Measurements from ENCODE around the gene SYAP1.
A peak's percentile ranks its signal among the peaks of the same experiment; 100 is the strongest.
"Not testable (repeated sequence)": the region's sequence is repeated elsewhere in the genome, so short reads cannot be mapped to it uniquely, and the experiment has no call there.

The SYAP1 gene, protein sequence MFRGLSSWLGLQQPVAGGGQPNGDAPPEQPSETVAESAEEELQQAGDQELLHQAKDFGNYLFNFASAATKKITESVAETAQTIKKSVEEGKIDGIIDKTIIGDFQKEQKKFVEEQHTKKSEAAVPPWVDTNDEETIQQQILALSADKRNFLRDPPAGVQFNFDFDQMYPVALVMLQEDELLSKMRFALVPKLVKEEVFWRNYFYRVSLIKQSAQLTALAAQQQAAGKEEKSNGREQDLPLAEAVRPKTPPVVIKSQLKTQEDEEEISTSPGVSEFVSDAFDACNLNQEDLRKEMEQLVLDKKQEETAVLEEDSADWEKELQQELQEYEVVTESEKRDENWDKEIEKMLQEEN

DNA sequence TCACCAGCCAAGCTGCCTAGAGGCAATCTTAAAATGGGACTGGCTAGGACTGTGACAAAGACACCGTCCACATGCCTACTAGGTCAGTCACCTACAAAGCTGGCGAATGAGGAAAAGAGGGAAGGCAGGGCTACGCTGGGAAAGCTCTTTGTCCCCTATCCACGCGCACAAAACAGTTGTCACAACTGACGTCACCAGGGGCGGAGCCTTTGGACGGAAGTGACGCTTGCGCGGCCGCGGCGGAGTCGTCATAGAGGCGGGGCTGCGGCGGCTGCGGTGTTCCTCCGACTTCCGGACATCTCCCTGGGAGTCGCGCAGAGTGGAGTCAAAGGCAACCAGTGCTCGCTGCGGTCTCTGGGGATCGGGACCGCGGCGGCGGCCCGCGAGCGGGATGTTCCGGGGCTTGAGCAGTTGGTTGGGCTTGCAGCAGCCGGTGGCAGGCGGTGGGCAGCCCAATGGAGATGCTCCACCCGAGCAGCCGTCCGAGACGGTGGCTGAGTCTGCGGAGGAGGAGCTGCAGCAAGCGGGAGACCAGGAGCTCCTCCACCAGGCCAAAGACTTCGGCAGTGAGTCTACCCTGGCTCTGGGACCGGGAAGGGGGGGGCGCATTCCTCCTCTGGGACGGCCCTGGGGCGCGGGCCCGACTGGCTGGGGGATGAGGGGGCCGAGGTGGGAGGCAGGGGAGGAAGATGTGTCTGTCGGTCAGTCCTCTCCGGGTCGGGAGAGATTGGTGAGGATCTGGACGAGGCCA lies at the start of gene SYAP1:
Gene SYAP1, plus strand, starts transcription at position 279 of the 751 bp plus-strand sequence. Its CDS starts 113 bp downstream, at position 392.
- DNase-seq (ENCODE audit: low spot score) = peak; percentile 95

GRCh38 chrX:16671005-16671404 lies 48.4 kb upstream of the SYAP1 start:
- peak; percentile 37 for DNase-seq (ENCODE audit: low spot score)

DNA sequence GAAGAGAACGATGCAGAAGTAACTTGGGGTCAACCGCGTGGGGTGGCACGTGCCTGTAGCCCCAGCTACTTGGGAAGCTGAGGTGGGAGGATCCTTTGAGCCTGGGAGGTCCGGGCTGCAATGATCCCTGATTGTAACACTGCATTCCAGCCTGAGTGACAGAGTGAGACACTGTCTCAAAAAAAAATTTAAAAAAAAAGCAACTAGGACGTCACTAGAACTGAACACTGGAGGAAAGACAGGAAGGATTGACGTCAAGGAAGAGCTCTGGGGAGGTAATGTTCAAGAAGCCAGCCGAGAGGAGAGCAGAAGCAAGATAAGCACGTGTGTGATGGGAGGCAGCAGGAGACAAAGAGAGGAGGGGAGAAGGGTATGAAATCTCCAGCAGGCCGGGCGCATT lies 40.7 kb upstream of the SYAP1 start:
- DNase-seq (ENCODE audit: low spot score) = no peak

DNA sequence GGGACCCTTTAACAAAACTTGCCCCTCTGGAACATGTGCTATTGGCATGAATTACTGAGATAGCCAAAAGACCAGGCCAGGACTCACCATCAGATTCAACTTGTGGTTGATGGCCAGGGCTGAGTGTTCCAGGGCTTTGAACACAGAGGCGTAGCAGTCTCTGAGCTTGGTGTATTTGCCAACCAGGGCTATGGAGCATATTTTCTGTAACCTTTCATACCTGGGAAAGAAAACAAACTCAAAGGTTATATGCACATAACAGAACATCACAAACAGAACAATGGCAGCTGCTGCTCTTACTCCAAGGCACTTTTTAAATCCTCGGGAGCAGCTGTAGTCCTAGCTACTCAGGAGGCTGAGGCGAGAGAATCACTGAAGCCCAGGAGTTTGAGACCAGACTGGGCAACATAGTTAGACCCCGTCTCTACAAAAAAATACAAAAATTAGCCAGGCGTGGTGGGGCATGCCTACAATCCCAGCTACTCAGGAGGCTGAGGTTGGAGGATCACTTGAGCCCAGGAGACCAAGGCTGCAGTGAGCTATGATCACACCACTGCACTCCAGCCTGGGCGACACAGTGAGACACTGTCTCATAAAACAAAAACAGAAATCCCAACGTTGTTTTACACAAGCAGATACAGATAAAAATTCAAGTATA lies 36.3 kb upstream of the SYAP1 start:
- DNase-seq (ENCODE audit: low spot score) = no peak

DNA sequence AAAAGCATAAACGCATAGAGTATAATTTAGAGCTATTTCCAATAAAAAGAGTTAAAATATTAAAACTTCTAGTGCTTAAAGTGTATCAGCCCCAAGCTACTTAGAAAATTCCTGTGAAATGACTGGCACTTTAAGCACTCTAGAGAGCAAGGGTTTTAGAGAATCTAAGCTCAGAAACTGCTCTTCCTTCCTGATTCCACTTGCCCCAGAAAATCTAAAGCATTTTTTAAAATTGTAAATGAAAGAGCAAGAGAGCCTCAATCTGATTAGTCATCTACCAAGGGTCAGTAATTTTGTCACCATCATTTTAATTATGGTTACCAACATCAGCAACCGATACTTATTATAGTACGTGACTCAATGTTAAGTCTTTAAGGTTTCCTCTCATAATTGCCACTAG lies 31.9 kb upstream of the SYAP1 start:
- no peak for DNase-seq (ENCODE audit: low spot score)

GRCh38 chrX:16695079-16695676 lies 24.2 kb upstream of the SYAP1 start:
- DNase-seq (ENCODE audit: low spot score) = peak; percentile 36

DNA sequence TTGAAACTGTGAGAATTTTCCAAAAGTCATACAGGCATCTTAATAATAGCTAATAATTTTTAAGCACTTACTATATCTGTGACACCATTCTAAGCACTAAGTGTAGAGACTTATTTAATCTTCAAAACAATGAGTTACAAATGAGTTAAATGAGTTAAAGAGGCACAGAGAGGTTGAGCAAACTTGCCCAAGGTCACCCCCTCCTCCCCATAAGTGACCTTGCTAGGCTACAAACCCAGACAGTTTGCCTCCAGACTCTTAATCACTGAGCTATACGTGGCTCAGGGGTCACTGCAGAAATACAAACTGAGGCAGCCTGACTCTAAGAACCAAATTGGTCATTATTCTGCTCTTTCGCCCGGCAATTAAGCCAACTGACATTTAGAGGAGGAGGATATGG lies 22.5 kb upstream of the SYAP1 start:
- DNase-seq (ENCODE audit: low spot score) = no peak

- no peak for DNase-seq (ENCODE audit: low spot score)
Observed at GRCh38 chrX:16699389-16699788, 20.0 kb upstream of the SYAP1 start.

DNA sequence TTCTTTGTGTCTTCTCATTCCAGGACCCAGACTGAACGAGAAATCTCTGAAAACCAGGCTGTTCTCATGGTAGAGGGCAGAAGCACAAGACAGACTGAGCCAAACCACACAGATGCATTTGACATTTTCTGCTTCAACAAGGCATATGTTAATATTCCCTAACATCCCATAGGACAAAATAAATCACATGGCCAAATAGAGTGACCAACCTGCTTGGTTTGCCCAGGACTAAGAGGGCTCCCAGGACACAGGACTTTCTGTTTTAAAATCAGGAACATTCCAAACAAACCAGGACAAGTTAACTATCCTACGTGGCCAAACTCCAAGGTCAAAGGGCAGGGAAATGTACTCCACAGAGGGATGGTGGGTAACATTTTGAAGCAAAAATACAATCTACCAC lies 18.7 kb upstream of the SYAP1 start:
- no peak for DNase-seq (ENCODE audit: low spot score)

- no peak for DNase-seq (ENCODE audit: low spot score)
Observed at GRCh38 chrX:16702700-16703599, 16.5 kb upstream of the SYAP1 start.

GRCh38 chrX:16705370-16705769 lies 14.0 kb upstream of the SYAP1 start:
- DNase-seq (ENCODE audit: low spot score) = no peak

DNA sequence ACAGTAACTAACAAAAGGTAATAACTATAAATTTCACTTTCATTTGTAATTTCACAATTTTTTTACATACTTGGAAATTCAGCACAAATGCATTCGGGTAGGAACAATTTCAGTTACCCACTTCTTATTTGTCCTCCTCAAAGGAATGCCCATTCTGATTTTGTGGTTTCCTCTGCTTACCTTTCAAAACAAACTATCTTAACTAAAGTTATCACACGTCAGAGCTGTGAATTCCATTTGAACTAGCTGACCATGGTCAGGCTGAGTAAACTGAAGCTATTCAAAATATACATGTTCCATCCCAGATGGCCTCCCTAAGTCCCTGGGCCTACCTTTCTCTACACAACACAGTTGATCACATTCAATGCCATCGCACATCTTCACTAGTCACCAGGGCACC lies 11.4 kb upstream of the SYAP1 start:
- DNase-seq (ENCODE audit: low spot score) = no peak

DNA sequence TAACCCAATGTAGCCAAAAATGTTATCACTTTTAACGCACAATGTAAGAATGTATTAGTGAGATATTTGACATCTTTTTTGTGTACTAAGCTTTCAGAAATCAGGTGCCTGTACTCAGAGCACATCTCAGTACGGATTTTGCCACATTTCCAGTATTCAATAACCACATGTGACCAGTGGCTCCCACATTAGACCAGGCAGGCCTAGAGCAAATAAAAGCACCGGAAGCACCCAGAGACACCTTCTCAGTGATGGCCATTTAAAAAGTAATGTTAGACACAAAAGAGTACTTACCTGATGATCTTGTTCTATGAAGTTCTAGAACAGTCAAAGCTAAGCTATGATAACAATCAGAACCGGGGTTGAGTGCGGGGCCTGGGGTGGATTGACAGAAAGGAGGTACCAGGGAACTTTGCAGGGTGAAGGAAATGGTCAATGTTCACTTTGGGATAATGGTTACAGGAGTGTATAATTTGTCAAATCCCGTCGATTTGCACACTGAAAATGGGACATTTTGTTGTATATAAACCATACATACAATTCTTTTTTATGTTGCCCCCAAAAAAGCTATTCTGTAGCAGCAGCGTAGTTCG lies 8.1 kb upstream of the SYAP1 start:
- DNase-seq (ENCODE audit: low spot score) = peak; percentile 25

- DNase-seq (ENCODE audit: low spot score) = no peak
Observed at GRCh38 chrX:16711893-16712547, 7.4 kb upstream of the SYAP1 start.

DNA sequence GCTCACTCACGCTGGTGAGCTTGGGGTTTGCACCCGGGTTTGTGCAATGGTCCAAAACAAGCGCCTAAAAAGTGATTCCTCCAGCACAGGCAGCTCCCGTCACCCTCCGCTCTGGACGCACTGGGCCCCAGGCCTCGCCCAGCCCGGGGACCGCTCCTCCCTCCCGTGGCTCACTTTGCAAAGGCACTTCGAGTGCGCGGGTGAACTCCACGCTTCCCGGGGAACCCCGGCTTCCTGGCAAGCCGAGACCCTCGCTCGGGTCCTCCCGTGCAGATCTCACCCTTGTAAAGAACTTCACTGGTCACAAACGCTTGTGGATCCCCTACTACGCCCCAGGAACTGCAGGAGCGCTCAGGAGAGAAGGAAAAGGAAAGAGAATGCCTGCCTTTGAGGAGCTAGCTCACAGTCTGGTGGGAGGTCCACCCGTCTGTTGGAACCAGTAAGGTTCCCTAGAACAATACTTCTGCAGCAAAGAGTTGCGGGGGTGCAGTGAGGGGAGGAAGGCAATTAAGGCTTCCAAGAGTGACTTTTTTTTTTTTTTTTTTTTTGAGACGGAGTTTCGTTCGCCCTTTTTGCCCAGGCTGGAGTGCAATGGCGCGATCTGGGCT lies 6.8 kb upstream of the SYAP1 start, which contains the start of gene CTPS2:
Gene CTPS2, minus strand, starts transcription at position 122 of the 608 bp plus-strand sequence. CDS start 9,767 bp downstream, outside the sequence.
- DNase-seq (ENCODE audit: low spot score) = peak; percentile 67

DNA sequence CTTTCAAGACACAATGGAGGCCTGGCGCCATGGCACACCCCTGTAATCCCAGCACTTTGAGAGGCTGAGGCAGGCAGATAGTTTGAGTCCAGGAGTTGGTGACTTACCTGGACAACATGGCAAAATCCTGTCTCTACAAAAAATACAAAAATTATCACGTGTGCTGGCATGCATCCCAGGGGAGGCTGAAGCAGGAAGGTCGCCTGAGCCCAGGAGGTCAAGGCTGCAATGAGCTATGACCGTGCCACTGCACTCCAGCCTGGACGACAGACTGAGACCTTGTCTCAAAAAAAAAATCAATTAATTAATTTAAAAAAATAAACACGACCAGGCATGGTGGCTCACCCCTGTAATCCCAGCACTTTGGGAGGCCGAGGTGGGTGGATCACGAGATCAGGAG lies 4.9 kb upstream of the SYAP1 start:
- no peak for DNase-seq (ENCODE audit: low spot score)

DNA sequence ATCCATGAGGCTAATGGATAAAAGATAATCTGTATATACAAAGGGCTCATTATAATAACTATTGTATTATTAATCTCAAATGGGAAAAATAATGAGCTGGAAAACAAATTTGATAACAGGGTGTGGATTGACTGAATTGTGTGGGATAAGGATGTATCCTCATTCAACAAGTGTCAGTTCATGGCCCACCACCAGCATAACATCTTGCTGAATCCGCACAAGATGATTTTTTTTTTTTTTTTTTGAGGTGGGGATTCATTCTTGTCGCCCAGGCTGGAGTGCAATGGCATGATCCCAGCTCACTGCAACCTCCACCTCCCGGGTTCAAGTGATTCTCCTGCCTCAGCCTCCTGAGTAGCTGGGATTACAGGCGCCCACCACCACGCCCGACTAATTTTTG lies 3.8 kb upstream of the SYAP1 start:
- not testable (repeated sequence) for DNase-seq (ENCODE audit: low spot score)

DNA sequence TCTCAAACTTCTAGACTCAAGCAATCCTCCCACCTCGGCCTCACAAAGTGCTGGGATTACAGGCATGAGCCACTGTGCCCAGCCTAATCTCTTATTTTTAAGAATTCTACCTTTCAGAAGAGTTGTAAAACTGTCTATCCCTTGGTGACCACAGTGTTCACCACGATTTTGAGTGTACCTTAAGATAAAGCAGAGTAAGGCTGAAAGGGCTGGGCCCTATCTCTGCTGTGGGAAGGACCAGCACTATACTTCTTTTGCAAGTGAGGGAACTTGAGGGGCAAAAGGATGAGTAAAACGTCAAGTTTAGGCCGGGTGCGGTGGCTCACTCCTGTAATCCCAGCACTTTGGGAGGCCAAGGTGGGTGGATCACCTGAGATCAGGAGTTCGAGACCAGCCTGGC lies 3.0 kb upstream of the SYAP1 start:
- not testable (repeated sequence) for DNase-seq (ENCODE audit: low spot score)

DNA sequence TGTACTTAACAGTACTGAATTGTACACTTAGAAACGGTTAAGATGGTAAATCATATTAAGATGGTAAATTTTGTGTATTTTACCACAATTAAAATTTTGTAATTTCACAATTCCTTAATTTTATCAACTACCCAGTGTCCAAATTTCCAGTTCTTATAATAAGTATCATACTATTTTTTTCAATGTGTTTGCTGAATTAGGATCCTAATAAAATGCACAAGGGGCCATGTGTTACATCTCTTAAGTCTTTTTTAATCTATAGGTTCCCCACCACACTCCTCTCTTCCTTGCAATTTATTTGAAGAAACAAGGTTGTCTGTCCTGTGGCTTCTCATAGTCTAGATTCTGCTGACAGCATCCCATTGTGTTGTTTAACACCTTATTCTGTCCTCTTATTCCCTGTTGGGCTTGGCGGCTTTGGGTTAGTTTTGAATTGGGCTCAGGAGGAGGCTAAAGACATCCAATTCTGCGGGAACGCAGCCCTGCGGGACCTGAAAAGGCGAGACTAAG lies 533 bp upstream of the SYAP1 start:
- DNase-seq (ENCODE audit: low spot score) = peak; percentile 8

DNA sequence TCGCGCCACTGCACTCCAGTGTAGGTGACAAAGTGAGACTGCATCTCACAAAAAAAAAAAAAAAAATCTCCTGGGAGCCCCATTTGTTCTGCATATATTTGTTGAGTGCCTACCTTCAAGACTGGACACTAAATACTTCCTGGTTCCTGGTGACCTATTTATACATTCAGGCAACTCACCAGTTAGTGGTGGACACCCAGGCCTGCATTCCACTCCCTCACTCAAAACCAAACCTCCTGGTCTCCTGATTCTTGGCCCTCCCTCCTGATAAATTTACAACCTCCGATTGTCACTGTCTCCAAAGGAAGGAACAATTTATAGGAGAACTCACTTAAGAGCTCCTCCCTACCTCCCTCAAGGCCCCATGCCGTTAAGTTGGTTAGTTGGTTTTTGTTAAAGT lies 3.1 kb downstream of the SYAP1 start:
- DNase-seq (ENCODE audit: low spot score) = no peak

All from SW480 (cell line).